HUES6 (cell line): Measurements from ENCODE around the gene EPC1.

Source experiments
- H3K27ac ChIP-seq: 2 replicates; pipeline ENCODE4 v1.7.0; 2013; ENCODE audit warnings: low read depth, mild to moderate bottlenecking, low read length, inconsistent platforms
- H3K27me3 ChIP-seq: 2 replicates; pipeline ENCODE4 v1.6.1; 2013; ENCODE audit warnings: low read length; ENCODE audit not compliant: control insufficient read depth, insufficient read depth
- H3K36me3 ChIP-seq: 2 replicates; pipeline ENCODE4 v1.6.1; 2013; ENCODE audit warnings: low read length; ENCODE audit not compliant: control insufficient read depth, insufficient read depth
- H3K4me1 ChIP-seq: 2 replicates; pipeline ENCODE4 v1.6.1; 2013; ENCODE audit warnings: low read length; ENCODE audit not compliant: control insufficient read depth, insufficient read depth
- H3K4me3 ChIP-seq: 2 replicates; pipeline ENCODE4 v1.5.1; 2013; ENCODE audit warnings: low read depth, low read length
- H3K9ac ChIP-seq: one replicate; pipeline ENCODE4 v1.6.1; 2013; ENCODE audit warnings: mild to moderate bottlenecking, low read length
- H3K9me3 ChIP-seq: 2 replicates; pipeline ENCODE4 v1.6.1; 2013; ENCODE audit warnings: low read depth, low read length; ENCODE audit not compliant: control insufficient read depth, insufficient read depth

EPC1 gene

DNA sequence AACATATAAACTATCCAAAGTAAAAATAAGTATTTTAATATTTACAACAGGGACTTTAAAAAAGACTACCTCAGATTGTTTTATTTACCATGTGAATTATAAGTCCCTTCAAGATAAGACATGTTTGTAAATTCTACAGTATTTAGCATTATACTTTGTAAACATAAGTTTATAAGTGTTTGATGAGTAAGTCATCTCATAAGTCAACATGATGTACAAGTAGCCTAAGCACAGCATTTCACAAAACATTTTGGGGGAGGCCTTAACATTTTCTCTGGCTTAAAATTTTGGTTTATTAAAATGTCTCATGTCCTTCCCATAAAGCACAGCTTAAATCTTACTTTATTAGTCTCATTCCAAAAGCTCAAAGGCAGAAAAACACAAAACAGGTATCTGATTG, 15.4 kb downstream of the EPC1 start:
- no peak overlapping the region for H3K27ac ChIP-seq

GRCh38 chr10:32330214-32330613, 16.7 kb downstream of the EPC1 start:
- Histone ChIP-seq H3K9me3 (no peaks in the 10 kb centered on the region), H3K36me3 (0 out of 2 replicates have a peak, but pooled peaks cover 5% of the 10 kb centered on the region), H3K4me3 (no peak overlapping the region), H3K9ac (no peak overlapping the region), H3K27ac (no peak overlapping the region), H3K27me3 (no peaks in the 10 kb centered on the region), H3K4me1 (peaks cover 65% of the 10 kb centered on the region)

More for the DNA sequence above, 15.4 kb downstream of the EPC1 start:
- Histone ChIP-seq H3K4me1 (peaks cover 57% of the 10 kb centered on the region), H3K9ac (no peak overlapping the region), H3K27me3 (no peaks in the 10 kb centered on the region), H3K4me3 (no peak overlapping the region), H3K36me3 (peaks cover 5% of the 10 kb centered on the region; the same call in 1 of the 2 replicates), H3K9me3 (no peaks in the 10 kb centered on the region)

DNA sequence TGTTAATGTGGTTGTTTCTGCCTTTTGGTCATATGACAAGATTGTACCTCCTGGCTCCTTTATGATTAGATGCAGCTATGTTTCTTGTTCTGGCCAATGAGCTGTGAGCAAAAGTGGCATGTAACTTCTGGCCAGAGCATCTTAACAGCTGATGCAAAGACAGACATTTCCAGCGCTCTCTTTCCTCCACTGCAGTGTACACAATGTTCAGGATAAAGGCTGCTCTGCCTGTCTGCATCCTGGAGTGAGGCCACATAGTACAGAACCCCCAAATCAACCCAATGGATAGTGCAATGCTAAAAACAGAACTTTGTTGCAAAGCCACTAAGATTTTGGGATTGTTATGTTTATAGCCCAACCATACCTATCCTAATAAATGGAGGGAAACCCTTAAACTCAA, 17.9 kb downstream of the EPC1 start:
- Histone ChIP-seq H3K27me3 (no peaks in the 10 kb centered on the region), H3K4me3 (no peak overlapping the region), H3K9me3 (no peaks in the 10 kb centered on the region), H3K9ac (no peak overlapping the region), H3K36me3 (0 out of 2 replicates have a peak, but pooled peaks cover 5% of the 10 kb centered on the region), H3K4me1 (peaks cover 59% of the 10 kb centered on the region), H3K27ac (no peak overlapping the region)

DNA sequence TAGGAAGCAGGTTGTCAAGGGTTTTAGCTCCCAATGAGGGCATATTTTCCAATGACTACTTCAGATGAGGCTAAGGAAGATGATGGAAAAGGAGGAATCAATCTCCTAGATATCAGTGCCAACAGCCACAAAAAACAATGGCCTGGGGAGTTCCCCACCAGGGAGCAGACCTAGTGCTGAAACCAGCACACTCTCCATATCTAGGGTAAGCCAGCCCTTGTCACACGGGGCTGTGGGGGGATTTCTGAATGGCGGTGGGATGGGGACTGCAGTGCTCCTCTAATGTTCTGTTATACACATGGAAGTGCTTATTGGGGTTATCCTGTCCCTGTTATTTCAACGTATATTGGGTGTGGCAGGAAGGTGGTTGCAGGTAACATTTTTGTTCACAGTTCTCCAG, 18.5 kb downstream of the EPC1 start:
- Histone ChIP-seq H3K27me3 (no peaks in the 10 kb centered on the region), H3K36me3 (0 out of 2 replicates have a peak, but pooled peaks cover 5% of the 10 kb centered on the region), H3K9me3 (no peaks in the 10 kb centered on the region), H3K4me1 (peaks cover 54% of the 10 kb centered on the region), H3K27ac (no peak overlapping the region), H3K9ac (no peak overlapping the region), H3K4me3 (no peak overlapping the region)

GRCh38 chr10:32327364-32327691, 19.6 kb downstream of the EPC1 start:
- Histone ChIP-seq H3K36me3 (0 out of 2 replicates have a peak, but pooled peaks cover 5% of the 10 kb centered on the region), H3K4me1 (peaks cover 47% of the 10 kb centered on the region), H3K9ac (no peak overlapping the region), H3K9me3 (no peaks in the 10 kb centered on the region), H3K27ac (no peak overlapping the region), H3K27me3 (no peaks in the 10 kb centered on the region), H3K4me3 (no peak overlapping the region)

- Histone ChIP-seq H3K4me3 (no peak overlapping the region), H3K27ac (no peak overlapping the region), H3K4me1 (peaks cover 43% of the 10 kb centered on the region), H3K9ac (no peak overlapping the region), H3K9me3 (no peaks in the 10 kb centered on the region), H3K36me3 (0 out of 2 replicates have a peak, but pooled peaks cover 5% of the 10 kb centered on the region), H3K27me3 (no peaks in the 10 kb centered on the region)
Measured at GRCh38 chr10:32326680-32327363, 20.1 kb downstream of the EPC1 start.

GRCh38 chr10:32326119-32326518, 20.8 kb downstream of the EPC1 start:
- no peaks in the 10 kb centered on the region for H3K9me3 ChIP-seq
- peaks cover 43% of the 10 kb centered on the region for H3K4me1 ChIP-seq
- 0 out of 2 replicates have a peak, but pooled peaks cover 5% of the 10 kb centered on the region for H3K36me3 ChIP-seq
- no peak overlapping the region for H3K4me3 ChIP-seq
- H3K9ac ChIP-seq = no peak overlapping the region
- no peaks in the 10 kb centered on the region for H3K27me3 ChIP-seq
- no peak overlapping the region for H3K27ac ChIP-seq

DNA sequence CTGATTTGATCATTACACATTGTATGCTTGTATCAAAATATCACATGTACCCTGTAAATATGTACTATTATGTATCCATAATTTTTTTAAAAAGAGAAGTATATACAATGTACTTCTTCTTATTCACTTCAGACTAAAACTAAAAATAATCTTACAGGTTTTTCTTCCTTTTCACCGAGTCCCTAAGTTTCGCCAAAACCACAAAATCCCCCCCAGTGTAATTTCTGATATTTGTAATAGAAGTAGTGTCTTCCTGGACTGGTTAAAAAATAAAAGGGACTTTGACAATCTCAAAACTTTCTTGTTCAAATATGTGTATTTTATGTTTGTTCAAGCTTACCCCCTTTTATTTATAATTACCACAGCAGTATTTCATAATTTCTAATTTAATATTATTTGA, 23.9 kb downstream of the EPC1 start:
- H3K27ac ChIP-seq = no peak overlapping the region
- H3K9me3 ChIP-seq = no peaks in the 10 kb centered on the region
- no peaks in the 10 kb centered on the region for H3K36me3 ChIP-seq
- H3K9ac ChIP-seq = no peak overlapping the region
- peaks cover 22% of the 10 kb centered on the region for H3K4me1 ChIP-seq
- no peak overlapping the region for H3K4me3 ChIP-seq
- no peaks in the 10 kb centered on the region for H3K27me3 ChIP-seq

DNA sequence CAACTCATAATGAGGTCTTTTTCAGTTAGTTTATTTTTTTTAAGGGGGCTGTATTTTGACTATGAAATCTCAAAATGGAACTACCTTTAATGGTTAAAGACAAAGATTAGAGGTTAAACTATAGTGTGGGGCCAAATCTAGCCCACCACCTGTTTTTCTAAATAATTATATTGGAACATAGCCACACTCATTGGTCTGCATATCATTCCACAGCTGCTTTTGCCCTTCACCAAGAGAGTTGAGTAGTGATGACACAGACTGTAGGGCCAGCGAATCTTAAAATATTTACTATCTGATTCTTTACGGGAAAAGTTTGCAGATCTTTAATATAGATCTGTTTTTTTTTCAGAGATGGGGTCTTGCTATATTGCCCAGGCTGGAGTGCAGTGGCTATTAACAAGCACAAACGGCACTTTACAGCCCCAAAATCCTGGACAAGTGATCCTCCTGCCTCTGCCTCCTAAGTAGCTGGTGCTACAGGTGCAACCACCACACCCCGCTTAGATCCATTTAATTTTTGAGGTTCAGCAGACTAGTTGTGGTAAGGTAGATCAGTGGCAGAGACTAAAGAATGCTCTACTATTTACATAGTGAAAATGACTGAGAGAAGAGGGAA, 25.8 kb downstream of the EPC1 start:
- Histone ChIP-seq H3K9ac (no peak overlapping the region), H3K27ac (no peak overlapping the region), H3K4me3 (no peak overlapping the region), H3K36me3 (no peaks in the 10 kb centered on the region), H3K27me3 (no peaks in the 10 kb centered on the region), H3K9me3 (no peaks in the 10 kb centered on the region), H3K4me1 (peaks cover 6% of the 10 kb centered on the region)

GRCh38 chr10:32318476-32318896, 28.5 kb downstream of the EPC1 start:
- H3K36me3 ChIP-seq = no peaks in the 10 kb centered on the region
- no peak overlapping the region for H3K4me3 ChIP-seq
- H3K27ac ChIP-seq = no peak overlapping the region
- H3K27me3 ChIP-seq = no peaks in the 10 kb centered on the region
- no peak overlapping the region for H3K9ac ChIP-seq
- H3K4me1 ChIP-seq = peaks cover 10% of the 10 kb centered on the region
- no peaks in the 10 kb centered on the region for H3K9me3 ChIP-seq

- no peaks in the 10 kb centered on the region for H3K27me3 ChIP-seq
- H3K4me3 ChIP-seq = no peak overlapping the region
- H3K4me1 ChIP-seq = peaks cover 10% of the 10 kb centered on the region
- no peaks in the 10 kb centered on the region for H3K9me3 ChIP-seq
- H3K36me3 ChIP-seq = no peaks in the 10 kb centered on the region
- H3K27ac ChIP-seq = no peak overlapping the region
- no peak overlapping the region for H3K9ac ChIP-seq
Measured at GRCh38 chr10:32317795-32318357, 29.1 kb downstream of the EPC1 start.
